HEK293 (cell line): Measurements from ENCODE around the gene UQCR11.

Experiments
- CTCF ChIA-PET: fragments of 350-600 bp; formaldehyde crosslinking; extraction: SDS; loops from one replicate; lab custom pipeline; 2021; ENCODE audit warnings: antibody characterized with exemption; lab: Yijun Ruan, JAX
- POLR2A ChIA-PET: fragments of 300-600 bp; formaldehyde crosslinking; extraction: SDS; loops from one replicate; lab custom pipeline; 2020; ENCODE audit warnings: antibody characterized with exemption, inconsistent platforms; lab: Yijun Ruan, JAX
- H3K27ac ChIP-seq: fragments of 200-500 bp; sonication (Bioruptor generic); 2 replicates; pipeline ENCODE4 v1.5.1; 2014; ENCODE audit warnings: low read depth, low read length, control low read depth, inconsistent platforms; ENCODE audit errors: extremely low read depth
- H3K36me3 ChIP-seq, 2 experiments: fragments of 200-500 bp in 1 of 2; sonication (Bioruptor generic) in 1 of 2; 1 replicate in 1 of 2; 2 replicates in 1 of 2; pipeline ENCODE4 v1.5.1; 2014 to 2017; ENCODE audit warnings: inconsistent platforms in 2 of 2, low read length in 2 of 2; ENCODE audit not compliant: control insufficient read depth in 2 of 2, insufficient read depth in 1 of 2
- H3K4me1 ChIP-seq: fragments of 200-500 bp; sonication (Bioruptor generic); 2 replicates; pipeline ENCODE4 v1.5.1; 2014; ENCODE audit warnings: mild to moderate bottlenecking, low read length, inconsistent platforms; ENCODE audit not compliant: control insufficient read depth, insufficient read depth
- H3K4me3 ChIP-seq: 2 replicates; pipeline ENCODE4 v1.5.1; 2011; ENCODE audit warnings: low read depth, mild to moderate bottlenecking, control low read depth, low read length, moderate library complexity
- H3K9me3 ChIP-seq: fragments of 200-500 bp; sonication (Bioruptor generic); 2 replicates; pipeline ENCODE4 v1.5.1; 2014; ENCODE audit warnings: low read depth, low read length, inconsistent platforms; ENCODE audit not compliant: control insufficient read depth, insufficient read depth
- KLF1 ChIP-seq: fragments of 450-650 bp; formaldehyde crosslinking; IDR thresholded peaks from 2 replicates; pipeline ENCODE4 v1.5.1; 2016; ENCODE audit warnings: missing biosample characterization, missing genetic modification characterization
- KLF17 ChIP-seq: fragments of 450-650 bp; formaldehyde crosslinking; IDR thresholded peaks from 2 replicates; pipeline ENCODE4 v1.5.1; 2016; ENCODE audit warnings: missing biosample characterization, missing genetic modification characterization
- MYNN ChIP-seq: fragments of 450-650 bp; formaldehyde crosslinking; IDR thresholded peaks from 2 replicates; pipeline ENCODE4 v1.5.1; 2016; ENCODE audit warnings: missing biosample characterization, missing genetic modification characterization, borderline replicate concordance
- TCF7L2 ChIP-seq: IDR thresholded peaks from 2 replicates; pipeline ENCODE4 v1.6.1; 2011; ENCODE audit warnings: low read depth, mild to moderate bottlenecking, inconsistent platforms, low read length, moderate library complexity, borderline replicate concordance
- WT1 ChIP-seq: fragments of 450-650 bp; formaldehyde crosslinking; IDR thresholded peaks from 2 replicates; pipeline ENCODE4 v1.5.1; 2016; ENCODE audit warnings: missing biosample characterization, missing genetic modification characterization
- ZBTB8A ChIP-seq: fragments of 450-650 bp; formaldehyde crosslinking; IDR thresholded peaks from 2 replicates; pipeline ENCODE4 v1.5.1; 2016; ENCODE audit warnings: missing biosample characterization, missing genetic modification characterization
- ZFHX2 ChIP-seq: fragments of 450-650 bp; formaldehyde crosslinking; conservative IDR thresholded peaks from 2 replicates; pipeline ENCODE4 v1.5.1; 2016; ENCODE audit warnings: missing biosample characterization, missing genetic modification characterization
- ZNF202 ChIP-seq: fragments of 450-650 bp; formaldehyde crosslinking; IDR thresholded peaks from 2 replicates; pipeline ENCODE4 v1.5.1; 2016; ENCODE audit warnings: missing biosample characterization, missing genetic modification characterization, borderline replicate concordance
- ZNF311 ChIP-seq: fragments of 450-650 bp; formaldehyde crosslinking; IDR thresholded peaks from 2 replicates; pipeline ENCODE4 v1.5.1; 2017; ENCODE audit warnings: missing biosample characterization, missing genetic modification characterization, borderline replicate concordance
- ZNF514 ChIP-seq: fragments of 450-650 bp; formaldehyde crosslinking; IDR thresholded peaks from 2 replicates; pipeline ENCODE4 v1.5.1; 2016; ENCODE audit warnings: missing biosample characterization, missing genetic modification characterization
- ZNF561 ChIP-seq: fragments of 450-650 bp; IDR thresholded peaks from 2 replicates; pipeline ENCODE4 v1.5.1; 2018; ENCODE audit warnings: missing biosample characterization, missing genetic modification characterization, borderline replicate concordance
- ZNF645 ChIP-seq: fragments of 450-650 bp; formaldehyde crosslinking; IDR thresholded peaks from 2 replicates; pipeline ENCODE4; 2016; ENCODE audit warnings: missing biosample characterization, missing genetic modification characterization
- ZNF692 ChIP-seq: fragments of 450-650 bp; formaldehyde crosslinking; IDR thresholded peaks from 2 replicates; pipeline ENCODE4 v1.5.1; 2016; ENCODE audit warnings: missing biosample characterization, missing genetic modification characterization
- TF ChIP-seq, protein P1 (sequence below): fragments of 450-650 bp; formaldehyde crosslinking; IDR thresholded peaks from 2 replicates; pipeline ENCODE4 v1.5.1; 2016; ENCODE audit warnings: missing biosample characterization, missing genetic modification characterization
- TF ChIP-seq, protein P2 (sequence below): fragments of 450-650 bp; formaldehyde crosslinking; IDR thresholded peaks from 2 replicates; pipeline ENCODE4 v1.5.1; 2017; ENCODE audit warnings: missing biosample characterization, missing genetic modification characterization

UQCR11 gene

DNA sequence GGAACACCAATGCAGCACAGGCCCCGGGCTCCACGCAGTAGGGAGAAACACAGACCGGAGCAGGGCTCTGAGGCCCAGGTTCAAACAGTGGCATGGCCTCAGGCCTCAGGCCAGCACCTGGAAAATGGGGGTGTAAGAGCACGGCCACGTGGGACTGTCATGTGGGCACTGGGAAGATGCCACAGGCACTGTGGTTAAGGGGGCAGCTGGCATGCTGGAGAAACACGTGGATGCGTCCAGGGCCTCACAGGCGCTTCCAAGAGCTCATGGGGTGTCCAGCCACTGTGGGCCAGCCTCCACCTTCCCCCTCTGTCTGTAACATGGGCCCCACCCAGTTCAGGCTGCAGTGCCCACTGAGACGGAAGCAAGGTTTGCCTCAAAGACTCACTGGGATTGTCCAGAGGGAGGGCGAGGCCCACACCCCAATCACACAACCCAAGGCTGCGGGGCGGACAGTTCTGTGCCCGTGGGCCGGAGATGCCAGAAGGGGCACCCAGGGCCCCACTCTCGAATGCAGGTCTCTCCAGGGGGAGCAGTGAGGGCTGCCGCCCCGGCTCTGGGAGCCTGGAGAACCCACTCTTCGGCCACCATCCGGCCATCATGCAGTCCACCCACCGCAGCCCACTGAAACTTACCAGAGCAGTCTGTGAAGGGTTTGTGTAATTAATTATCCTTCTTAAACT lies 6.3 kb downstream of the UQCR11 start:
- H3K4me3 ChIP-seq = no peak overlapping the region
- no peaks in the 10 kb centered on the region for H3K4me1 ChIP-seq
- CTCF ChIA-PET = no interaction called here
- POLR2A ChIA-PET = no interaction called here
- no peak for TF ChIP-seq KLF1
- TF ChIP-seq, protein P1, sequence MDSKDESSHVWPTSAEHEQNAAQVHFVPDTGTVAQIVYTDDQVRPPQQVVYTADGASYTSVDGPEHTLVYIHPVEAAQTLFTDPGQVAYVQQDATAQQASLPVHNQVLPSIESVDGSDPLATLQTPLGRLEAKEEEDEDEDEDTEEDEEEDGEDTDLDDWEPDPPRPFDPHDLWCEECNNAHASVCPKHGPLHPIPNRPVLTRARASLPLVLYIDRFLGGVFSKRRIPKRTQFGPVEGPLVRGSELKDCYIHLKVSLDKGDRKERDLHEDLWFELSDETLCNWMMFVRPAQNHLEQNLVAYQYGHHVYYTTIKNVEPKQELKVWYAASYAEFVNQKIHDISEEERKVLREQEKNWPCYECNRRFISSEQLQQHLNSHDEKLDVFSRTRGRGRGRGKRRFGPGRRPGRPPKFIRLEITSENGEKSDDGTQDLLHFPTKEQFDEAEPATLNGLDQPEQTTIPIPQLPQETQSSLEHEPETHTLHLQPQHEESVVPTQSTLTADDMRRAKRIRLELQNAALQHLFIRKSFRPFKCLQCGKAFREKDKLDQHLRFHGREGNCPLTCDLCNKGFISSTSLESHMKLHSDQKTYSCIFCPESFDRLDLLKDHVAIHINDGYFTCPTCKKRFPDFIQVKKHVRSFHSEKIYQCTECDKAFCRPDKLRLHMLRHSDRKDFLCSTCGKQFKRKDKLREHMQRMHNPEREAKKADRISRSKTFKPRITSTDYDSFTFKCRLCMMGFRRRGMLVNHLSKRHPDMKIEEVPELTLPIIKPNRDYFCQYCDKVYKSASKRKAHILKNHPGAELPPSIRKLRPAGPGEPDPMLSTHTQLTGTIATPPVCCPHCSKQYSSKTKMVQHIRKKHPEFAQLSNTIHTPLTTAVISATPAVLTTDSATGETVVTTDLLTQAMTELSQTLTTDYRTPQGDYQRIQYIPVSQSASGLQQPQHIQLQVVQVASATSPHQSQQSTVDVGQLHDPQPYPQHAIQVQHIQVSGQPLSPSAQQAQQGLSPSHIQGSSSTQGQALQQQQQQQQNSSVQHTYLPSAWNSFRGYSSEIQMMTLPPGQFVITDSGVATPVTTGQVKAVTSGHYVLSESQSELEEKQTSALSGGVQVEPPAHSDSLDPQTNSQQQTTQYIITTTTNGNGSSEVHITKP (tag by site-specific recombination) = peak; percentile 79
- no peak overlapping the region for H3K27ac ChIP-seq
- H3K9me3 ChIP-seq = no peaks in the 10 kb centered on the region
- peaks cover 20 to 66% of the 10 kb centered on the region in 2 experiments; a peak in 2 of 3 replicates for H3K36me3 ChIP-seq

DNA sequence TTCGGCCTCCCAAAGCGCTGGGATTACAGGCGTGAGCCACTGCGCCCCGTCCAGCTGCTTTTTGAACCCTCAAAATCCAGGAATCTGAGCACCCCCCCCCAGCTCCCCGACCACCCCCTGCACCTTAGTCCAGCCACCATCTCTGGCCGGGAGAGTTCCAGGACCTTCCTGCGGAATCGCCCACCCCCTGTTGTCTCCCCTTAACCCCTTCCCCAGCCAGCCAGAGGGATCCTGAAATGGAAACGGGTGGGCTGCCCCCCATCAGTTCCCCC lies 11.8 kb downstream of the UQCR11 start:
- Histone ChIP-seq H3K4me3 (no peak overlapping the region), H3K36me3 (peaks cover 18 to 40% of the 10 kb centered on the region in 2 experiments; a peak in 2 of 3 replicates), H3K9me3 (no peaks in the 10 kb centered on the region), H3K27ac (no peak overlapping the region; the same call in 1 of the 2 replicates), H3K4me1 (no peaks in the 10 kb centered on the region)
- POLR2A ChIA-PET = interaction anchor here (0.5 to 2.8 kb wide), 16 partner anchors 8 to 830 kb away, joined by 3 to 27 read pairs (median 4); partner anchors contain the start of gene UQCR11
- TF ChIP-seq ZNF311 (tag by site-specific recombination) = no peak
- TF ChIP-seq TCF7L2 = no peak
- CTCF ChIA-PET = interaction anchor here (0.8 to 0.9 kb wide), 2 partner anchors 180 to 195 kb away, joined by 3 read pairs; no protein-coding TSS in a partner anchor

DNA sequence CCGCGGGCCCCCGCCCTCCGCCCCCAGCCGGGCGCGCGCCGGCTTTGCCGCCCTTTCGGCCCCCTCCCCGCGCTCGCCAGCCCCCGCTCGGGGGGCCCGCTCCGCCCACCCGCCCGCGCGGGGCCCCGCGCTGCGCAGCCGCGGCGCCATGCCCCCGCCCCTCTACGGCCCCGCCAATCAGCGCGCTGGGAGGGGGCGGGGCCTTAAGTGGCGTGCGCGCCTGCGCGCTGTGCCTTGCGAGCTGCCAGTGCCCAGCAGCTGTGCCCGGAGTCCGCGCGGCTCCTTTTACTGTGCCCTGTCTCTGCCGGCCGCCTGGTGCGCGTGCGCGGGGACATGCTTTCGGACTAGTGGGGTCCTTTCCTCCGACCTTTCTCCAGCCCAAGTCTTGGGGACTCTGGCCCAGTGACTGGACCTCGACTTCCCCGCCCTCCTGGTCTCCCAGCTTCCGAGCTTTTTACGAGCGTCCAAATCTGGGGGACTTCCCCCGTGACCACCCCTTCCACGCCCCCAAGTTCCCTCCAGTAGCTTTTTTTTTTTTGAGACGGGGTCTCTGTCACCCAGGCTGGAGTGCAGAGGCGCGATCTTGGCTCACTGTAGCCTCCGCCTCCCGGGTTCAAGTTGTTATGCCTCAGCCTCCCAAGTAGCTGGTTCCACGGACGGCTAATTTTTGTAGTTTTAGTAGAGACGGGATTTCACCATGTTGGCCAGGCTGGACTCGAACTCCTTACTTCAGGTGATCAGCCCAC lies 12.3 kb downstream of the UQCR11 start, which contains the start of gene MBD3:
MBD3 (minus strand) TSS at position 111 of the 746 bp plus-strand sequence. CDS start 234 bp downstream, outside the sequence.
- Histone ChIP-seq H3K36me3 (peaks cover 13 to 35% of the 10 kb centered on the region in 2 experiments; a peak in 2 of 3 replicates), H3K9me3 (no peaks in the 10 kb centered on the region), H3K4me1 (no peaks in the 10 kb centered on the region), H3K4me3 (peak within 1 kb of the TSS; percentile 84), H3K27ac (peak within 1 kb of the TSS; percentile 100)
- CTCF ChIA-PET = interaction anchor here (0.8 to 1.0 kb wide), 3 partner anchors 47 to 195 kb away, joined by 3 to 5 read pairs (median 3); no protein-coding TSS in a partner anchor
- POLR2A ChIA-PET = interaction anchor here (0.5 to 2.8 kb wide), 19 partner anchors 9 to 830 kb away, joined by 3 to 27 read pairs (median 4); partner anchors contain the start of gene UQCR11
- TF ChIP-seq ZBTB8A (tag by site-specific recombination) = peak; percentile 91
- TF ChIP-seq ZFHX2 (tag by site-specific recombination) = 0 out of 2 replicates have a peak, but pooled peaks have one; percentile 27
- TF ChIP-seq, protein P2, sequence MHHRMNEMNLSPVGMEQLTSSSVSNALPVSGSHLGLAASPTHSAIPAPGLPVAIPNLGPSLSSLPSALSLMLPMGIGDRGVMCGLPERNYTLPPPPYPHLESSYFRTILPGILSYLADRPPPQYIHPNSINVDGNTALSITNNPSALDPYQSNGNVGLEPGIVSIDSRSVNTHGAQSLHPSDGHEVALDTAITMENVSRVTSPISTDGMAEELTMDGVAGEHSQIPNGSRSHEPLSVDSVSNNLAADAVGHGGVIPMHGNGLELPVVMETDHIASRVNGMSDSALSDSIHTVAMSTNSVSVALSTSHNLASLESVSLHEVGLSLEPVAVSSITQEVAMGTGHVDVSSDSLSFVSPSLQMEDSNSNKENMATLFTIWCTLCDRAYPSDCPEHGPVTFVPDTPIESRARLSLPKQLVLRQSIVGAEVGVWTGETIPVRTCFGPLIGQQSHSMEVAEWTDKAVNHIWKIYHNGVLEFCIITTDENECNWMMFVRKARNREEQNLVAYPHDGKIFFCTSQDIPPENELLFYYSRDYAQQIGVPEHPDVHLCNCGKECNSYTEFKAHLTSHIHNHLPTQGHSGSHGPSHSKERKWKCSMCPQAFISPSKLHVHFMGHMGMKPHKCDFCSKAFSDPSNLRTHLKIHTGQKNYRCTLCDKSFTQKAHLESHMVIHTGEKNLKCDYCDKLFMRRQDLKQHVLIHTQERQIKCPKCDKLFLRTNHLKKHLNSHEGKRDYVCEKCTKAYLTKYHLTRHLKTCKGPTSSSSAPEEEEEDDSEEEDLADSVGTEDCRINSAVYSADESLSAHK (tag by site-specific recombination) = no peak
- peak; percentile 33; the same call in 1 of the 2 replicates for TF ChIP-seq KLF17 (tag by site-specific recombination)
- no peak for TF ChIP-seq ZNF202 (tag by site-specific recombination)
- no peak; the same call in 1 of the 2 replicates for TF ChIP-seq ZNF692 (tag by site-specific recombination)
- TF ChIP-seq ZNF514 (tag by site-specific recombination) = no peak
- TF ChIP-seq WT1 = 0 out of 2 replicates have a peak, but pooled peaks have one; percentile 23
- TF ChIP-seq ZNF645 (tag by site-specific recombination) = peak; percentile 45; the same call in 1 of the 2 replicates
- peak; percentile 24; the same call in 1 of the 2 replicates for TF ChIP-seq ZNF561
- no peak for TF ChIP-seq MYNN (tag by site-specific recombination)
